HUDEP-2 (cell line): ENCODE measurements around the gene G6PC2.
"Not testable (repeated sequence)": the region's sequence is repeated elsewhere in the genome, so short reads cannot be mapped to it uniquely, and the experiment has no call there.

Experiments
- DNase-seq, 76 experiments: peaks; one replicate each; lab custom pipeline; 2025; ENCODE audit not compliant: unreplicated experiment in 76 of 76; lab: John Stamatoyannopoulos, UW

Gene G6PC2

GRCh38 chr2:168903888-168904287 lies 2.8 kb downstream of the G6PC2 start:
- no peak for DNase-seq

GRCh38 chr2:168904358-168904757 lies 3.3 kb downstream of the G6PC2 start:
- no peak for DNase-seq

- no peak for DNase-seq
Observed at GRCh38 chr2:168907940-168908662, 7.0 kb downstream of the G6PC2 start.

- no peak for DNase-seq
Observed at GRCh38 chr2:168910330-168910729, 9.2 kb downstream of the G6PC2 start.

GRCh38 chr2:168912466-168912865 lies 11.4 kb downstream of the G6PC2 start:
- DNase-seq, result no peak

GRCh38 chr2:168912901-168913369 lies 11.8 kb downstream of the G6PC2 start:
- no peak for DNase-seq

- no peak for DNase-seq
Observed at GRCh38 chr2:168913495-168913894, 12.4 kb downstream of the G6PC2 start.

GRCh38 chr2:168915441-168916330 lies 14.6 kb downstream of the G6PC2 start:
- DNase-seq, result no peak

GRCh38 chr2:168916331-168916675 lies 15.2 kb downstream of the G6PC2 start:
- no peak for DNase-seq

GRCh38 chr2:168920504-168921157 lies 19.5 kb downstream of the G6PC2 start:
- DNase-seq, result peak in 27 of 76 experiments; percentile 5 to 55 (median 26)

GRCh38 chr2:168926621-168927386 lies 25.7 kb downstream of the G6PC2 start:
- no peak for DNase-seq

GRCh38 chr2:168928113-168928831 lies 27.2 kb downstream of the G6PC2 start:
- DNase-seq, result no peak

GRCh38 chr2:168929031-168929430 lies 27.9 kb downstream of the G6PC2 start:
- DNase-seq, result no peak

- no peak for DNase-seq
Observed at GRCh38 chr2:168930242-168930641, 29.2 kb downstream of the G6PC2 start.

GRCh38 chr2:168932174-168932573 lies 31.1 kb downstream of the G6PC2 start:
- DNase-seq, result not testable (repeated sequence)

- DNase-seq, result no peak
Observed at GRCh38 chr2:168934826-168935225, 33.7 kb downstream of the G6PC2 start.

- DNase-seq, result peak in 13 of 76 experiments; percentile 2 to 32 (median 13)
Observed at GRCh38 chr2:168935810-168936581, 34.9 kb downstream of the G6PC2 start.

GRCh38 chr2:168939061-168939460 lies 38.0 kb downstream of the G6PC2 start:
- no peak for DNase-seq

GRCh38 chr2:168939918-168940317 lies 38.8 kb downstream of the G6PC2 start:
- no peak for DNase-seq
